Type B pancreatic cell (in vitro differentiated cells): ENCODE results near the gene CAPN5. TPM values are rescaled to one million over a fixed set of nuclear protein-coding genes. Genes with fewer than 3 reads are reported as not detected.

Experiments
- DNase-seq: peaks from one replicate; pipeline ENCODE4 v3.0.0; 2021; ENCODE audit warnings: mixed read lengths; ENCODE audit not compliant: unreplicated experiment; ENCODE audit errors: extremely low spot score
- H3K27ac Mint-ChIP-seq: 2 replicates; pipeline ENCODE4 v1.8.0; 2021; ENCODE audit warnings: mild to moderate bottlenecking, mixed read lengths
- H3K27me3 Mint-ChIP-seq: 2 replicates; pipeline ENCODE4 v1.8.0; 2021; ENCODE audit warnings: mixed read lengths
- H3K36me3 Mint-ChIP-seq: 2 replicates; pipeline ENCODE4 v1.8.0; 2021; ENCODE audit warnings: mixed read lengths
- H3K4me1 Mint-ChIP-seq: one replicate; pipeline ENCODE4 v1.8.0; 2021; ENCODE audit warnings: mixed read lengths; ENCODE audit not compliant: unreplicated experiment
- H3K4me3 Mint-ChIP-seq: 2 replicates; pipeline ENCODE4 v1.8.0; 2021; ENCODE audit warnings: mild to moderate bottlenecking, mixed read lengths
- H3K9me3 Mint-ChIP-seq: 2 replicates; pipeline ENCODE4 v1.8.0; 2021; ENCODE audit warnings: mixed read lengths
- total RNA-seq: library from RNA; stranded (reverse); gene quantifications from 2 replicates; pipeline ENCODE4 v1.2.1, GENCODE V29; 2021; ENCODE audit warnings: low replicate concordance
- TF ChIP-seq, protein P1 (sequence below): fragments of 200-600 bp; sonication (generic); conservative IDR thresholded peaks from 2 replicates; pipeline ENCODE4 v1.5.0; 2021; ENCODE audit warnings: antibody characterized with exemption, mild to moderate bottlenecking

The CAPN5 gene
- total RNA-seq, 1 donor from 2014 or later: 18.8 TPM

DNA sequence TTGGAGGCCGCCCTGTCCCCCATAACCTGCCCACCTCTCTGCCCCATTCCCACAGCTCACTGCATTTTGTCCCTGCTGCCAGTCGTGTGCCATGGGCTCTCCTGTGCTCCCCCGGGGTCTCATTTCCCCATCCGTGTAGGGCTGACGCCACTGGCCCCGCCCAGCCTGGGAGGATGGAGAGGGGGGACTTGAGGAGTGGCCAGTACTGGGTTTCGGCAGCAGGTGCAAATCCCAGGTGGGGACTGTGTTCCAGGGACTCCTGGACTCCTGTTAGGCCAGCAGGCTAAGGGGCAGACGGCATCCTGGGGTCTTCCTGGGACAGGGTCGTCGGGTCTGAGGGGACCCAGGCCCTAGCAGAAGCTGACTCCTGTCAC lies 60.1 kb downstream of the CAPN5 start:
- Mint-ChIP-seq H3K4me1 (peaks cover 20% of the 10 kb centered on the region), H3K9me3 (no peaks in the 10 kb centered on the region), H3K36me3 (no peaks in the 10 kb centered on the region), H3K27me3 (no peaks in the 10 kb centered on the region), H3K27ac (no peak overlapping the region), H3K4me3 (peak overlapping the region; percentile 84)
- TF ChIP-seq, protein P1, sequence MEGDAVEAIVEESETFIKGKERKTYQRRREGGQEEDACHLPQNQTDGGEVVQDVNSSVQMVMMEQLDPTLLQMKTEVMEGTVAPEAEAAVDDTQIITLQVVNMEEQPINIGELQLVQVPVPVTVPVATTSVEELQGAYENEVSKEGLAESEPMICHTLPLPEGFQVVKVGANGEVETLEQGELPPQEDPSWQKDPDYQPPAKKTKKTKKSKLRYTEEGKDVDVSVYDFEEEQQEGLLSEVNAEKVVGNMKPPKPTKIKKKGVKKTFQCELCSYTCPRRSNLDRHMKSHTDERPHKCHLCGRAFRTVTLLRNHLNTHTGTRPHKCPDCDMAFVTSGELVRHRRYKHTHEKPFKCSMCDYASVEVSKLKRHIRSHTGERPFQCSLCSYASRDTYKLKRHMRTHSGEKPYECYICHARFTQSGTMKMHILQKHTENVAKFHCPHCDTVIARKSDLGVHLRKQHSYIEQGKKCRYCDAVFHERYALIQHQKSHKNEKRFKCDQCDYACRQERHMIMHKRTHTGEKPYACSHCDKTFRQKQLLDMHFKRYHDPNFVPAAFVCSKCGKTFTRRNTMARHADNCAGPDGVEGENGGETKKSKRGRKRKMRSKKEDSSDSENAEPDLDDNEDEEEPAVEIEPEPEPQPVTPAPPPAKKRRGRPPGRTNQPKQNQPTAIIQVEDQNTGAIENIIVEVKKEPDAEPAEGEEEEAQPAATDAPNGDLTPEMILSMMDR: no peak
- no peak for DNase-seq

DNA sequence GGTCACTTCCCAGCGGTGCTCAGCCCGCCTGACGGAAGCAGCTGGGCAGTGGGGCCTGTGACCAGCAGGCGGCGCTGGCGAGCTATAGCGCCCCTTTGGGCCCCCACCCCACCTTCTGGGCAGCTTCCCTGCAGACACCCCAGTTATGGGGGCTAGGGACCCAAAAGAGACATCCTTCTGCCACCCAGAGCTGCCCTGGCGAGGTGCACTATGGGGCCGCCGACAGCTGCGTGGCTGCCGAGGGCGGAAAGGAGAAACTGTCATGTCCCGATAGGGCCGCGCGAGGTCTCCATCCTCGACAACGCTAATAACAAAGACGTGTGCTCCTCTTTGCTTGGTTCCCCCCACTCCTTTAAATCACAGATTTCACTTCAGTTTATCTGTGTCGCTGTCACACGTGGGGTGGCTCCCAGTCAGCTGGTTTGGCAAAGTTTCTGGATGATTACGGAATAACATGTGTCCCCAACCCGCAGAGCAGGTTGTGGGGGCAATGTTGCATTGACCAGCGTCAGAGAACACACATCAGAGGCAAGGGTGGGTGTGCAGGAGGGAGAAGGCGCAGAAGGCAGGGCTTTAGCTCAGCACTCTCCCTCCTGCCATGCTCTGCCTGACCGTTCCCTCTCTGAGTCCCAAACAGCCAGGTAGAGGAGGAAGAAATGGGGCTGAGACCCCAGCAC lies 60.6 kb downstream of the CAPN5 start:
- peaks cover 23% of the 10 kb centered on the region for H3K4me1 Mint-ChIP-seq
- DNase-seq: no peak
- H3K4me3 Mint-ChIP-seq: peak overlapping the region; percentile 84
- no peaks in the 10 kb centered on the region for H3K27me3 Mint-ChIP-seq
- H3K27ac Mint-ChIP-seq: peak overlapping the region; percentile 82
- H3K9me3 Mint-ChIP-seq: no peaks in the 10 kb centered on the region
- H3K36me3 Mint-ChIP-seq: no peaks in the 10 kb centered on the region
- TF ChIP-seq, protein P1: peak; percentile 100

GRCh38 chr11:77127920-77128691 lies 61.3 kb downstream of the CAPN5 start, which contains the start of gene MYO7A:
TSS of gene MYO7A (plus strand) at chr11:77128246. CDS start at chr11:77130635, 2,389 bp downstream.
- H3K27ac Mint-ChIP-seq: peak within 1 kb of the TSS; percentile 82

DNA sequence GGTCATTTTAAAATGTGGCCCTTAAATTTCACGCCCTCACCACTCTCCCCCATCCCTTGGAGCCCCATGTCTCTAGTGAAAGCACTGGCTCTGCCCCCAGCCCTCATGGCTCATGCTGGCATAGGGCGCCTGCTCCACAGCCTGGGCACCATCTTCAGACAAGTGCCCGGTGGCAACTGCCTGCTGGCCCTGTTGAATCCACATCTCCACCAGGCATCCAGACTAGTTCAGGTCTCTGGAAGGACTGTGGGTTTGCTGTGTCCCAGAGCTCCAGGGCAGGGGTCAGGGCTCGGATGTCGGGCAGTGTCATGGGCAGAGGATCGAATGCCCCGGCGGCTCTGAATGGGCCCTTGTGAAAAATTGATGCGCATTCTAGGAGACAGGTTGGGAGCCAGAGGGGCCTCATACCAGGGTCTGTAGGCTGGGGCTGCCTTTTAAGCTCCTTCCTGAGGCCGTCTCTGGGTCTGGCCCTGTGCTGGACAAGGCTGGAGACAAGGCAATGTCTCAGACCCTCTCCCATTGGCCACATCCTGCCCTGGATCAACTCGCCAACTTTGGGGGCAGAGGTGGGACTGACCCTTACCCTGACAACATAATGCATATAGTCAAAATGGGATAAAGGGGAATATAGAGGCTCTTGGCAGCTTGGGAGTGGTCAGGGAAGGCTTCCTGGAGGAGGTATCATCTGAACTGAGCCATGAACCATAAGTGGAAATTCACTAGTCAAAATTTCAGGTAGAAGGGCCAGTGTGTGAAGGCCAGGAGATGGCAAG lies 62.5 kb downstream of the CAPN5 start:
- no peak for DNase-seq
- TF ChIP-seq, protein P1: no peak
- H3K4me3 Mint-ChIP-seq: no peak overlapping the region
- H3K9me3 Mint-ChIP-seq: no peaks in the 10 kb centered on the region
- H3K4me1 Mint-ChIP-seq: peaks cover 23% of the 10 kb centered on the region
- H3K36me3 Mint-ChIP-seq: no peaks in the 10 kb centered on the region
- H3K27me3 Mint-ChIP-seq: no peaks in the 10 kb centered on the region
- H3K27ac Mint-ChIP-seq: peak overlapping the region; percentile 21

More at GRCh38 chr11:77127920-77128691, 61.3 kb downstream of the CAPN5 start, which contains the start of gene MYO7A:
- Mint-ChIP-seq H3K9me3 (no peaks in the 10 kb centered on the region), H3K4me1 (peaks cover 23% of the 10 kb centered on the region), H3K36me3 (no peaks in the 10 kb centered on the region), H3K27me3 (no peaks in the 10 kb centered on the region), H3K4me3 (peak within 1 kb of the TSS; percentile 84)
- DNase-seq: no peak
- TF ChIP-seq, protein P1: no peak

GRCh38 chr11:77129842-77130756 lies 63.3 kb downstream of the CAPN5 start:
- H3K4me1 Mint-ChIP-seq: peaks cover 23% of the 10 kb centered on the region
- TF ChIP-seq, protein P1: no peak
- H3K27me3 Mint-ChIP-seq: no peaks in the 10 kb centered on the region
- no peaks in the 10 kb centered on the region for H3K9me3 Mint-ChIP-seq
- H3K36me3 Mint-ChIP-seq: no peaks in the 10 kb centered on the region
- peak overlapping the region; percentile 21 for H3K27ac Mint-ChIP-seq
- DNase-seq: no peak
- H3K4me3 Mint-ChIP-seq: no peak overlapping the region
